Activated CD4-positive, CD25-positive, alpha-beta regulatory T cell (primary cell): ENCODE measurements around the gene CTDSP2.
A peak's percentile ranks its signal among the peaks of the same experiment; 100 is the strongest.
"Not testable (repeated sequence)": the region's sequence is repeated elsewhere in the genome, so short reads cannot be mapped to it uniquely, and the experiment has no call there.

Source experiments
- DNase-seq, 4 experiments: peaks; one replicate each; lab custom pipeline; 2025; lab: John Stamatoyannopoulos, UW

CTDSP2 gene

GRCh38 chr12:57846577-57847319 lies at the start of gene CTDSP2:
TSS of gene CTDSP2 (minus strand) at chr12:57846729. CDS start at chr12:57846435, 294 bp downstream.
- DNase-seq: peak; percentile 50 to 67 (median 62)

GRCh38 chr12:57896115-57896433 lies 49.5 kb upstream of the CTDSP2 start:
- no peak for DNase-seq

- DNase-seq: no peak
These were observed 49.0 kb upstream of the CTDSP2 start for GRCh38 chr12:57895389-57896114.

GRCh38 chr12:57894399-57895292 lies 48.1 kb upstream of the CTDSP2 start:
- no peak for DNase-seq

GRCh38 chr12:57893431-57894353 lies 47.2 kb upstream of the CTDSP2 start:
- DNase-seq: no peak

GRCh38 chr12:57892232-57892972 lies 45.9 kb upstream of the CTDSP2 start:
- DNase-seq: no peak

GRCh38 chr12:57891542-57892228 lies 45.2 kb upstream of the CTDSP2 start:
- DNase-seq: no peak

- no peak for DNase-seq
These were observed 43.9 kb upstream of the CTDSP2 start for GRCh38 chr12:57890191-57891115.

- DNase-seq: no peak
These were observed 43.0 kb upstream of the CTDSP2 start for GRCh38 chr12:57889500-57889989.

GRCh38 chr12:57888409-57889157 lies 42.1 kb upstream of the CTDSP2 start:
- DNase-seq: no peak

- no peak for DNase-seq
These were observed 41.3 kb upstream of the CTDSP2 start for GRCh38 chr12:57887631-57888408.

GRCh38 chr12:57886964-57887363 lies 40.4 kb upstream of the CTDSP2 start:
- not testable (repeated sequence) for DNase-seq

GRCh38 chr12:57886542-57886941 lies 40.0 kb upstream of the CTDSP2 start:
- DNase-seq: no peak

GRCh38 chr12:57885207-57885606 lies 38.7 kb upstream of the CTDSP2 start:
- DNase-seq: no peak

GRCh38 chr12:57883700-57884099 lies 37.2 kb upstream of the CTDSP2 start:
- no peak for DNase-seq

GRCh38 chr12:57883057-57883456 lies 36.5 kb upstream of the CTDSP2 start:
- DNase-seq: no peak

- no peak for DNase-seq
These were observed 36.0 kb upstream of the CTDSP2 start for GRCh38 chr12:57882575-57882974.
